HG02852 (cell line): ENCODE measurements around the gene HEBP1.

Source experiments
- ATAC-seq: cut with Tn5 transposase; IDR thresholded peaks from one replicate; pipeline ENCODE4 v1.9.1; 2021; ENCODE audit warnings: mild to moderate bottlenecking, moderate library complexity; ENCODE audit not compliant: unreplicated experiment

Gene HEBP1

DNA sequence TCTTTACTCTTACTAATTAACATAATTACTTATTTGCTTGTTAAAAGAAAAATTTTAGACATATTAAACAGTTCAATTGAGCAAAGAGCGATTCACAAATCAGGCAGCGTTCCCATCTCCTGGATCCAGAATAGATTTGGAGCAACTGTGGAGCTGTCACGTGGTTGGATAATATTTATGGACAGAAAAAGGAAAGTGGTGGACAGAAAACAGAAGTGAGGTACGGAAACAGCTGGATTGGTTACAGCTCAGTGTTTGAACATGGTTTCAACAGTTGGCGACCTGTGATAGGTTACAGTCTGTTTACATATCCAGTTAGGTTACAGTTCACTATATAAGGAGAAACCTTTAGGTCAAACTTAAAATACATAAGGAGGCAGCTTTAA is 24.5 kb upstream of the HEBP1 start:
- ATAC-seq = no peak

DNA sequence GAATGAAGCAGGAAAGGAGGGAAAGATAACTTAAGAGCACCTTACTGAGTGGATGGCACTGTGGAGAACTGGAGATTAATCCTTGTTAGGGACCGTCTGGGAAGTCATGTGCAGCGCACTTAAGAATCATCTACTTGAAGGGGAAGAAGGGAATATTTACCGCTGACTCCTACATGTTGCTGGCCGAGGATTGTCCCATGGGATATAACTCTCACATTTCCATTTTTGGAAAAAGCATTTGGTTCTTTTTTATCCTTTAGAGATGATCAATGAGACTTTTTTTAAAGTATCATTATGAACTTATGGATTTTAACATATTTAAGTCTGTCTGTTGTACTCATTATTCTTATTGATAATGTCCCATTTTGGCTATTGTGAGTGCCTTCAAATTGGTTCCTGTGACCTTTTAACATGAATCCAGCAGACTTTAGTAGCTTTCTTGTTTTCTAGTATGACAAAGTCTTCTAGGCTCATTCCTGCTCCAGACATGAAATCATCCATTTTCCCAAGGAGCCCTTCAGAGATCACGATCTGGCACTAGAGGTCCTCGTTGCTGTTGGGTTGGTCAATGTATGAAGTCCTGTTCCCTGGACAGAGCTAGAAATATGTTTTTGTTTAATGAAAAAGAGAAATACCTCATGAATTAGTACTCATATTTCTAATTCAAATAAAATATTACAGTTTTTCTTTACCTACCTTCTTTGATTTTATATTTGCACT is 23.9 kb upstream of the HEBP1 start:
- ATAC-seq = no peak

DNA sequence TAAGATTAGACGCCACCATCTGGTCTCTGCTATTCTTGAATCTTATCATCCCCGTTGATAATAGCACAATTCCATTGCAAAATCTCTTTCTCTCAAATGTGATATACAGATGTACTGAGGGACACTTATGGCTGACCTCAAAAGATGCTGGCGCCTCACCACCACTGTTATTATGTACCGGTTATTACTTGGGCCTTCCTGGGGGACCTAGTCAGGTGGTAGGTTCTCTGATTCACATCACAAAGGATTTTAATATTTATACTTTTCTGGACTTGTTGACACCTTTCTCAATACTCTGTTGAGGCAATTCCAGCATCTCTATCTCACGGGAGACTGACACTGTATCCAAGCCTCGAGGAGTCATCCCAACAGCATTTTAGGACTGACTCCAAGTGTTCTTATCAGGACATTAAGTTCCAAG is 22.8 kb upstream of the HEBP1 start:
- no peak for ATAC-seq

DNA sequence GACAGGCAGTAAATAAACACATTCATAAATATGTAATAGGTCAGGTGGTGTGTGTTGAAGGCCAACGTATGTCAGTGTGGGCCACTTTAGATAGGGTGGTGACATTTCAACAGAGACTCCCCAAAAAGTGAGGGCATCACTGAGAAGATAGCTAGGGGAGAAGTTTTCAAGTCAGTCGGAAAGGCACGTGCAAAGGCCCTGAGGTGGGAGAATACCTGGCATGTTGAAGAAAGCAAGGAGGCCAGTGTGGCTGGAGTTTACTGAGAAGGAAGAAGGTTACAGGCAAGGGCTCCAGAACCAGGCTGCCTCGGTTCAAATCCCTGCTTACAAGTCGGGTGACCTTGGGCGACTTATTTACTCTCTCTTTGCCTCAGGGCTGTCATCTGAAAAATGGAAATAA is 11.0 kb upstream of the HEBP1 start:
- ATAC-seq = no peak

DNA sequence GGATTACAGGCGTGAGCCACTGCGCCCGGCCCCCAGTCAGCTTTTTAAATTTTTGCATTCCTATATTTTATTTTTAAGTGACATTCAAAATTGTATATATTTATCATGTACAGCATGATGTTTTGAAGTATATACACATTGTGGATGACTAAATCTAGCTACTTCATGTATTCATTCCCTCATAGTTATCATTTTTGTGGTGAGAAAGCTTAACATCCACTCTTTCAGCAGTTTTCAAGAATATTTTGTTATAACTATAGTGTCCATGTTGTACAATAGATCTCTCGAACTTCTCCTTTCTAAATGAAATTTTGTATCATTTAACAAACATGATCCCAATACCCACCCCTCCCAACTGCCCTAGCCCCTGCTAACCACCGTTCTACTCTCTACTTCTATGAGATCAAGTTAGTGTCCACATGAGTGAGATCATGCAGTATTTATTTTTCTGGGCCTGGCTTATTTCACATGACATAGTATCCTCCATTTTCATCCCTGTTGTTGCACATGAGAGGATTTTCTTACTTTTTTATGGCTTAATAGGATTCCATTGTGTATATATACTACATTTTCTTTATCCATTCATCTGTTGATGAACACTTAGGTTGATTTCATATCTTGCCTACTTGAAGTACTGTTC is 8.8 kb upstream of the HEBP1 start:
- ATAC-seq = no peak

DNA sequence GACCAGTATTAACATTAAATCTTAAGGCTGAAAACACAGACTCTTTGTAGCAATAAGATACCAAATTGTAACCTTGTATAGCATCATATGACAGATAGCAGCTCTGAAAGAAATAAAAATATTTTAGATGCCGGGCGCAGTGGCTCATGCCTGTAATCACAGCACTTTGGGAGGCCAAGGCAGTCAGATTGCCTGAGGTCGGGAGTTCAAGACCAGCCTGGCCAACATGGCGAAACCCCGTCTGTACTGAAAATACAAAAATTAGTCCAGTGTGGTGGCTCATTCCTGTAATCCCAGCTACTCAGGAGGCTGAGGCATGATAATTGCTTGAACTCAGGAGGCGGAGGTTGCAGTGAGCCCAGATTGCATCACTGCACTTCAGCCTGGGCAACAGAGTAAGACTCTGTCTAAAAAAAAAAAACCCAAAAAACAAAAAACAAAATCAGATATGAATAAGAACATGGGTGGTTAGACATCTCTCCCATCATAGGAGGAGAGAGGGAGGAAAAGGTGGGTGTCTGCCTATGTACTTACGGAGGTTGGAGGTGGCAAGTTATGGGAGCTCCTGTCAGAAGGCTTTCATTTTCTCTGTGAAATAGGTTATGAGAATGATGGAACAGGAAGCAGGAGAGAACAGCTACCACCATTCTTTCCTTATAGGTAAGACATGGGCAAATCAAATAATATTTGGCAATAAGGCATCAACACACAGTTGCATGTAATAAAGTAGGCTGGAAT is 7.6 kb upstream of the HEBP1 start:
- no peak for ATAC-seq

DNA sequence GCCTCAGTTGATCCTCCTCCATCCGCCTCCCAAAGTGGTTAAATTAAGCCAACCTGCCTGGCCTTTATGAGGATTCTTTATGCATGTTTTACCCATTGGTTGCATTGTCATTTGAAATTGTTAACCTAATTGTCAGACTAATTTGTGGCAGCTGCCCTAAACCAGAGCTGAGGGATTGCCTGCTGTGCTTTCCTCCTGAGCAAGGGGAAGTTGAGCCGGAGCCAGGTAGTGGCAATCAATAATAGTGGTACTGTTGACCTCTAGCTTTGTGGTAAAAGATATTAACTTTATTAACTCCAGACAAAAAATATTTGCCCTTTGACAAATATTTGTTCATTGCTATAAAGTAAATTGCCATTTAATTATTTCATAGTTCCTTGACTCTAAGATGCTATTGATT is 5.6 kb upstream of the HEBP1 start:
- ATAC-seq = no peak

DNA sequence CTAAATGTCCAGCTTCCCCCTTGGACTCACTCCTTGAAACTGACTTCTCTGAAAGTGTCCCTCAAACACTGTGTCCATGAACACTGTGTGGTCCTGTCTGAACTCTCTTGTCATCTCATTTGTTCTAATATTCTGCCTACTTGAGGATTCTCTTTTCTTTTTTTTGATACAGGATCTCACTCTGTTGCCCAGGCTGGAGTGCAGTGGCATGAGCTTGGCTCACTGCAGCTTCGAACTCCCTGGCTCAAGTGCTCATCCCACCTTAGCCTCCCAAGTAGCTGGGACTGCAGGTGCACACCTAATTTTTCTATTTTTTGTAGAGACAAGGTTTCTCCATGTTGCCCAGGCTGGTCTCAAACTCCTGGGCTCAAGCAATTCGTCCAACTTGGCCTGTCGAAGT is 4.9 kb upstream of the HEBP1 start:
- no peak for ATAC-seq

DNA sequence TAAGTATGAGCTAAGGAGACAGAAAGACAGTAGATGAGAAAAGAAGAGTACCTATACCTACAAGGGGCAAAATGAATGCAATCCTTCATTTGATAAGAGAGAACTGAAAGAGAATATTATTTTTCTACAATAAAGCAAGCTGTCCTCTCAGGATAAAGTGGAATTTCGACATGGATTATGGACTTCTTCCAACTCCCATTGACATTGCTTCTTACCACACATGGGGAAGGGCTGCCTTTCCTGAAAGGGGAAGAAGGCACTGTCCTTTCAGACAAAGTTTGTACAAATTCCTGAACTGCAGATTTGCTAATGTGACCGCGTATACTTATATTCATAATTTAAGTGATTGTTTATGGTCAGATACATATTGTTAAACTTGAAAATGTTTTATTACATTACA is 4.3 kb upstream of the HEBP1 start:
- no peak for ATAC-seq

DNA sequence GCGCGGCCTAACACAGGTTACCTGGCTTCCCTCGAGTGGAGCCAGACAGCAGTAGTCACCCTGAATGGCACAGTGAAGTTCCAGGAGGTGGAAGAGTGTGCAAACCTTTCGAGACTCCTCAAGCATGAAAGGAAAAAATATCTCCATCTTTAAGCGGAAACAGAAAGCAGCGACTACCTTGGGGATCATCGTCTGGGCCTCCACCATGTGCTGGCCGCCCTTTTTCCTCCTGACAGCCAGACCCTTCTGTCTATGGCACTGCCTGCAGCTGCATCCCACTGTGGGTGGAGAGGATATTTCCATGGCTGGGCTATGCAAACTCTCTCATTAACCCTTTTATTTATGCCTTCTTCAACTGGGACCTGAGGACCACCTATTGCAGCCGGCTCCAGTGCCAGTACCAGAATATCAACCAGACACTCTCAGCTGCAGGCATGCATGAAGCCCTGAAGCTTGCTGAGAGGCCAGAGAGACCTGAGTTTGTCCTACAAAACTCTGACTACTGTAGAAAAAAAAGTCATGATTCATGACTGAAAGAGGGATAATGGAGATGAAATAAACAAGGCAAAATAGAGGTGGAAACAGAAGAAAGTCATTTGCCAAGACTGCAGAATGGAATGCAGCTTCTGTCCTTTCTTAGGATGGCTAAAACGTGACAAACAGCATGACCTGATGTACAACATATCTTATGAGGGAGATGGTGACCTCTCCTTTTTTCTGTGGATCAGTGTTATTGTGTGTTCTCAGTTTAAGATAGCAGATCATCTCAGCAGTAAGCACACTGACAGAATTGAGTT is 2.4 kb upstream of the HEBP1 start:
- no peak for ATAC-seq

DNA sequence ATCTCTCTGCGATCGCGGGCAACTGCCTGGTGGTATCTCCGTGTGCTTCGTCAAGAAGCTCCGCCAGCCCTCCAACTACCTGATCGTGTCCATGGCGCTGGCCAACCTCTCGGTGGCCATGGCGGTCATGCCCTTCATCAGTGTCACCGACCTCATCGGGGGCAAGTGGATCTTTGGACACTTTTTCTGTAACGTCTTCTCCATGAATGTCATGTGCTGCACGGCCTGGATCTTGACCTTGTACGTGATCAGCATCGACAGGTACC is 1.6 kb upstream of the HEBP1 start:
- no peak for ATAC-seq

DNA sequence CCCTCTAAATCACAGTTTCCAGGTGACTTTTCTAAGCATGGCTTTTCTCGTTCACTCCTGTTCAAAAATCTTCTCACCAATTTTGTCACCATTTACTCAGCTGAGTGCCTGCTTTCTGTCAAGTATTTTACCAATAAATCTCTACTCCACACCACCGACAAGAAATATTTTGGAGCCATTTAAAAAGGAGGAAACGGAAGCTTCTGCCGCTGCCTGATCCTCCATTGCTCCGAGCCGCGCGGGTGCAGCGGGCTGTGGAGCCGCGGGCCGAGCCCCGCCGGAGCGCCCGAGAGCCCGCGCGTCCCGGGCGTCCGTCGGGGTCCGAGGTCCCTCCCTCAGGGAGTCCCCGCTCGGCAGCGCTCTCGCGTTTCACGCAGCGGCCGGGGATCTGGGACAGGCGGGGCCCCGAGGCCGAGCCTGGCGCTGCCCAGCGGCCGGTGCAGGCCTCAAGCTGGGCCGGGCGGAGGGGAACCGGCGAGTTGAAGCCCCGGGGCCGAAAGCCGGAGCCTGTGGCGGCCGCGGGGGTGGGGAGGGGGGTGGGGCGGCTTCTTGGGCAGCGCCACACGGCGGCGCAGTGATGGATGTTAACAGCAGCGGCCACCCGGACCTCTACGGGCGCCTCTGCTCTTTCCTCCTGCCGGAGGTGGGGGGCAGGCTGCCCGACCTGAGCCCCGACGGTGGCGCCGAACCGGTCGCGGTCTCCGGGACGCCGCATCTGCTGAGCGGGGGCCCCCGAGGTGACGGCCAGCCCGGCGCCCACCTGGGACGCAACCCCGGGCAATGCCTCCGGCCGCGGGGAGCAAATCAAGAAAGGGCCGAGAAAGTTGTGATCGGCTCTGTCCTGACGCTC is 1.1 kb upstream of the HEBP1 start:
- ATAC-seq = peak; percentile 25

DNA sequence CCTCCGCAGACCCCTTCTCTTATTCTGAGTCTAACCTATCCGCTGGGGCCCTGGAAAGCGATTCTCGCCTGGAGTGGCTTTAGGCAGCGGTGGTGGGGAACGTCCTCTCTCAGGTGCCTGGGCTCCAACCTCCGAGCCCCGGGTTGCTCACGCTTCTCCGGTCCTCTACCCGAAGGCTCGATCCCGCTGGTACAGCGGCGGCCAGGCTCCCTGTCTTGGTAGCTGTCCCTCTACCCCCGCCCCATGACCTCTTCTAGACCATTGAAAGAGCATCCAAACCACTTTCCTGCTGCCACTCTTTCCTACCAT is 505 bp upstream of the HEBP1 start:
- peak; percentile 33 for ATAC-seq

DNA sequence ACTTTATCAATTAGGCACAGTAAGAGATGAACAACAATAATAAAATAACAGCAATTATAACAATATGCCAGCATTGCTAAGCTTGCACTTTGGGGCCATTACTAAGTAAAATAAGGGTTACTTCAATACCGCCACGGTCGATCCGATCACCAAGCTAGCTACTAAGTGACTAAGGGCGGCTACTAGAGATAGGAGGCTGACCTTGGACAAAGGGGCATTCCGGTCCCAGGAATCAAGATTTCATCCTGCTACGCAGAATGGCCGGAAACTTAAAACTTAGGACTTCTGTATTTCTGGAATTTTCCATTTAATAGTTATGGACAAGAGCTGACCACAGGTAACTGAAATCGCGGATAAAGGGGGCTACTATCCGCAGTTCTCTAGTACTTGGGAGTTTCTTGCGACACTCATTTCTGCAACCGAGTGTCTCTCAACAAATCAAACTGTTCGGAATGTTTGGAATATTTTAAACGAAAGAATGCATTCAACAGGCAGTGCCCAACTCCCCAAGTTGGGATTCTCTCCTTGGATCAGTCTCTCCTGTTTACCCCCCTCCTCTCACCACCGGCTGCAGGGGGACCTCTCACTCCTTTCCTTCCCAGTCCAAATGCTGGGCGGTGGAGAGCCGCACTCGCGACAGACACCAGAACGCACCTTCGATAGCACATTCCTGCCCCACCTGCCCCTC is 650 bp downstream of the HEBP1 start:
- no peak for ATAC-seq

DNA sequence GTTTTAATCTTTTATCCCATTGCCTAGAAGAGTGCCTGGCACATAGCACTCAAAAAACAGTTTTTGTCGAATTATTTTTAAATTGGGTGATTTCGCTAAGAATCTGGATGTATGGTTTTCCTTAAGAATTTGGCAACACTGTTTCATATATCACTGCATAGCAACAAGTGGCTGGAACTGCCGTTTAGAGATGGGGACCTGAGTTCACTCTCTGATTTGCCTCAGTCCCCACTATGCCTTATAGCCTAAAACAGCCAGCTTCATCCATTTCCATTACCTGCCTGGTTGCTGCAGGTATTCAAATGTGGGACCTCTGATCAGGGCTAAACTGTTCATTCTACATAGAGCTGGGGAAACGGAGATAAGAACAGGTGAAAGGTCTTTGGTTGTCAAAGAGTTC is 1.8 kb downstream of the HEBP1 start:
- no peak for ATAC-seq

DNA sequence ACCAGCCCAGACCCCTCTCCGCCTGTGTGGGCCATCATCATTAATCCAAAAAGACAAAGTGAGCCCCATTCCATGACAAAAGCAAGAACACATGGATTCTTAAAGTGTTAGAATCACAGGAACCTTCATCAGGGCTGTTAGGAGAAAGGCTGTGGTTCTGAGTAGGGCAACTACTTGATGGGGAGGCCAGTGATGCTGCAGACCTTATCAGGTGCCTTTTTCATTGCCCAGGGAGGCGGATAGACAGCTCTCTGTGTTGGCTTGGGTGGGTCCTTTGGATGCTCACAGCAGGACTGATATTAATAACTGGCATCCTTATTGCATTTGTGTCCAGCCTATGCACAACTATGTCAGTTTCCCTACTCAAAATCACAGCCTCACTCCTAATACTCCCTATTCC is 2.3 kb downstream of the HEBP1 start:
- no peak for ATAC-seq

DNA sequence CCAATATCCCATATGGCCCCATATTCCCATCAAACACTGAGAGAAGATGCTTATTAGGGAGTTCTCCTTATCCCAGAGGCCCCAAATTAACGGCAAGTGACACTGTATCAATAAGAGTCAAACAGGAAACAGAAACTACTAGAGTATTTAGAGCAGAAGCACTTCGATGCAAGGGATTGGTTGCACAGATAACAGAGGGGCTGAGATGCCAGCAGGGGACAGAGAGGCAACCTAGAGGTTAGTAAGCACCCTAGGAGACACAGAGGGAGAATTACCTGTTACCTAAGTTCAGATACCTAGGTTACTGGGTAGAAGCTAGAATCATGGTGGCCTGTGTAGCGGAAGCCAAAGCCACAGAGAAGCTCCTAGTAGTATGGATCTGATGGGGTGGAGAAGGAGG is 2.9 kb downstream of the HEBP1 start:
- ATAC-seq = no peak

DNA sequence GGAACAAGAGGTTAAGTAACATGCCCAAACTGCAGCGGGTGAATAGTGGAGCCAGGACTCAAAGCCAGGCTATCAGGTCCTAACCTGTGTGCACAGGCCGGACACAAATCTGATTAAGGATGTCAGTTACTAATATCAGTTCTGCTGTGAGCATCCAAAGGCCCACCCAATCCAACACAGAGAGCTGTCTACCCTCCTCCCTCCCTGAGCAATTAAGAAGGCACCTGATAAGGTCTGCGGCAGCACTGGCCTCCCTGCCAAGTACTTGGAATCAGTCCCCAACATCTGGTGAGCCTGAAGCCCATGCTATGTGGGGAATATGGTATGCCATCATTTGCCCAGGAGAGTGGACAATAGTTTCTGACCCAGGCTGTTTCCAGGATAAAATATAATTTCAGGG is 3.9 kb downstream of the HEBP1 start:
- no peak for ATAC-seq

DNA sequence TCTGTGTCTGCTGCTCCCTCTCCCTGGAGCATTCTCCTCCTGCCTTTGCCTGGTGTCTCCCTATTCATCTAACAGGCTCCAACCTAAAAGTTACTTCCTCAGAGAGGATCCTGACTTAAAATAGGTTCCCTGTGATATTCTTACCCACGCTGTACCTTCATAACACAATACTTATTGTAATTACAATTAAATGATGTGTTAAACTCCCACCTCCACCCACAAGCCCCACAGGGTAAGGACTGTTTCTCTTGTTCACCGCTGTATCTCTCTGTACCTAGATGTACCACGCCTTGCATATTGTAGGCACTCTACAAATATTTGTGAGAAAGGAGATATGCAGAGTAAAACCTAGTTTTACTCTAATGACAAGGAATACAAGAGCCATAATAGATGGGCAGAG is 5.0 kb downstream of the HEBP1 start:
- ATAC-seq = no peak

DNA sequence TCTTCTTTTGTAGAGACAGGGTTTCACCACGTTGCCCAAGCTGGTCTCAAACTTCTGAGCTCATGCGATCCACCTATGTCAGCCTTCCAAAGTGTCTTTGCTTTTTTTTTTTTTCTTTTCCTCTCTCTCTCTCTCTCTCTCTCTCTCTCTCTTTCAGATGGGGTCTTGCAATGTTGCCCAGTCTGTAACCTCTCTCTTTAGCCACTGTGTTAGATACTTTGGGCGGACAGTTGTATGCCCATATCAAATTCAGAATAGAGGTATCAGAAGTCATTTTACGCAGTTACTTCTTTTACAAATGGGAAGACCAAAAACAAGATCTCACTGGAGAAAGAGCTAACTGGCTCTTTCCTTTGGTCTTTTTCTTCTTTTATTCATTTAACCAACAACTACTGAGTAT is 6.7 kb downstream of the HEBP1 start:
- no peak for ATAC-seq
